GM21390 (cell line): ENCODE data around the gene NUDT13.

ENCODE experiments used
- ATAC-seq: cut with Tn5 transposase; IDR thresholded peaks from one replicate; pipeline ENCODE4 v1.9.1; 2021; ENCODE audit not compliant: unreplicated experiment

The NUDT13 gene

DNA sequence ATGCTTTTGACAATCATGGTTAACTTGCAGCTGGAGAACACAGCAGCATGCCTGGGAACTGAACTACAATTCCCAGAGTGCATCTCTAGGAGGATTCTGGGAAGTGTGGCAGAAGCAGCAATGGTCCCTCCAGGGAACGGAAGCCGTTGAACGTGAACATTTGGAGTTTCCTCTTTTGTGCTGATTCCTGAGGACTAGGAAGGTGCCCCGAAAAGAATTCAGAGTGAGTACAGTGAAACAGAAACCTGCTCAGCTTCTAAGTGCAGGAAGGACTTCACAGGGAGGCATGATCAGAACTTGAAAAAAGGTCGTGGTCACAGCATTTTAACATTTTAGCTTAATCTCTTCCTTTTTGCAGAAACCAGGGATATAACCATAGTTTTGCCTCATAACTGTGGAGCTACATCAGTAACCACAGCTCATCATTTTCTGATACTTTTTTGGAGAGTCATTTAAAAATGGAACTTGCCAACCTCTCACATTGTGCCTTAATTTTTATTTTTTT lies at the start of gene NUDT13:
TSS of gene NUDT13 (plus strand) at position 111 of the 505 bp plus-strand sequence. CDS start 3,911 bp downstream, outside the sequence.
- ATAC-seq: peak; percentile 70

GRCh38 chr10:73060738-73061635 lies 49.3 kb upstream of the NUDT13 start:
- ATAC-seq: no peak

DNA sequence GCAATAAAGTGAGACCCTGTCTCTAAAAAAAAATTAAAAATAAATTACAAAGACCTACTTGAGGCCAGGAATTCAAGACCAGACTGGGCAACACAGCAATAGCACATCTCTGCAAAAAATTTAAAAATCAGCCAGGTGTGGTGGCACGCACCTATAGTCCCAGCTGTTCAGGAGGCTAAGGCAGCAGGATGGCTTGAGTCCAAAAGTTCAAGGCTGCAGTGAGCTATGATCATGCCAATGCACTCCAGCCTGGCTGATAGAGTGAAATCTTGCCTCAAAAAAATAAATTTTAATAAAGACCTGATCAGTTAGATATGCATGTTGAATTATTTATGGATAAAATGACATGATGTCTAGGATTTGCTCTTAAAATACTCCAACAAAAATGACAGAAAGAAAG lies 48.5 kb upstream of the NUDT13 start:
- no peak for ATAC-seq

GRCh38 chr10:73065441-73065840 lies 44.8 kb upstream of the NUDT13 start:
- no peak for ATAC-seq

DNA sequence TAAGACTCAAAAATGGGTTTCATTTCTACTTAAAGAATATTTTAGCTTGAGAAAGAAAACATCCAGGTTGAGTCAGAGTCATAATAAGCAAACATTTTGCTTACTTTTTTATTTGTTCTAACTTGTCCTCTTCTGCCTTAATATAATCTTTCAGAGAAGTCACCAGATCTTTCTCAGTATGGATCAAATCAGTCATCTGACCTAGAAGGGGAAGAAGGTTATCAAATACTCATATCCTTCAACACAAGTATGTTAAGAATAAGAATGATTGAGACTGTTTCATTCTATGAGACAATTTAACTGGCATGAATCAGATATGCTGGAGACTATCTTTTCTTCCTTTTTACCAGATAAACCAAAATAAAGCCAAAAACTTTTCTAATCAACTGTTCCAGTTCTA lies 36.6 kb upstream of the NUDT13 start:
- ATAC-seq: no peak

DNA sequence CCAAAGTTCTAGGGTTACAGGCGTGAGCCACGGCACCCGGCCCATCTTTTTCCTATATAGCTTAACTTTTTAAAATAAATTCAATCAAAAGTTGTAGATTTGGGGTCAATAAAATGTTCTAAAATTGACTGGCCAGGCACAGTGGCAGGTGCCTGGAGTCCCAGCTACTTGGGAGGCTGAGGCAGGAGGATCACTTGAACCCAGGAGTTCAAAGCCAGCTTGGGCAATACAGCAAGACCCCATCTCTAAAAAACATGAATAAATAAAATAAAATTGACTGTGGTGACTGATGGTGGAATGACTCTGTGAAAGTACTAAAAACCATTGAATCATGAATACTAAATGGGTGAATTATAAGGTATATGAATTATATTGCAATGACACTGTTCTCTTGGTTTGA lies 34.4 kb upstream of the NUDT13 start:
- no peak for ATAC-seq

DNA sequence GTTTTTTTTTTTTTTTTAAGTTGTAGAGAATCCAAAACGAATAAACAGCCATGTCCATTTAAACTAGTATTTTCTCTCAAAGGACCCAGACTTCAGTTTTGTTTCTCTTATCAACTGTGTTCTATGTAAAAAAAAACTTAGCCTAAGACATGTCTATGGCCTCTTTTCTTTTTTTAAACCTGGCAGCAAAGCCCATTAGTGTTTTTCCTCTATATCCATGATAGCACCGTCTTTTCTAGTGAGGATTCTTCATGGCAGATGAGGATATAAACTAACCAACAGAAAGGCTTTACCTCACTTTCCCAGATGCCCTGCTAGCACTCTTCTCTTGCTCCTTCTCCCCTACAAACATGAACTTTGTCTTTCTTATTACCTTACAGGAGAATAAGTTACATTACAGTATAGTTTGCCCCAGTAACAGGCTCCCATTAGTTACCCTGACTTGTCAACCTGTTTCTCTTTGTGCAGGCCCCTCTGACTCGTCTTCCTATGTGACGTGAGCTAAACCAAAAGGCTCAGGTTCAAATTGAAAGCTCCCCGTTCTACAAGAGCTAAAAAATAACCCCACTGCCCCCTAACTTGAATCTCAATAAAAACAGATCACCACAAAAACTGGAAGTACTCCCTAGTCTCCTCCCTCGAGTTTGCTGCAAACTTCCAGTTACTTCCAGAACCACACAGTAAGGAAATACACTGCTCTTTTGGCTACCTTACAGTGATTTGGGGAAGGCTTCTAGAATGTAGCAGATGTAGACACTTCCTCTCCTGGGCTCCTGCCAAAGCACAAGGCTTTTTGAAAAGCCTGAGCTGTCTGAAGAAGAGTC lies 33.7 kb upstream of the NUDT13 start:
- ATAC-seq: no peak

DNA sequence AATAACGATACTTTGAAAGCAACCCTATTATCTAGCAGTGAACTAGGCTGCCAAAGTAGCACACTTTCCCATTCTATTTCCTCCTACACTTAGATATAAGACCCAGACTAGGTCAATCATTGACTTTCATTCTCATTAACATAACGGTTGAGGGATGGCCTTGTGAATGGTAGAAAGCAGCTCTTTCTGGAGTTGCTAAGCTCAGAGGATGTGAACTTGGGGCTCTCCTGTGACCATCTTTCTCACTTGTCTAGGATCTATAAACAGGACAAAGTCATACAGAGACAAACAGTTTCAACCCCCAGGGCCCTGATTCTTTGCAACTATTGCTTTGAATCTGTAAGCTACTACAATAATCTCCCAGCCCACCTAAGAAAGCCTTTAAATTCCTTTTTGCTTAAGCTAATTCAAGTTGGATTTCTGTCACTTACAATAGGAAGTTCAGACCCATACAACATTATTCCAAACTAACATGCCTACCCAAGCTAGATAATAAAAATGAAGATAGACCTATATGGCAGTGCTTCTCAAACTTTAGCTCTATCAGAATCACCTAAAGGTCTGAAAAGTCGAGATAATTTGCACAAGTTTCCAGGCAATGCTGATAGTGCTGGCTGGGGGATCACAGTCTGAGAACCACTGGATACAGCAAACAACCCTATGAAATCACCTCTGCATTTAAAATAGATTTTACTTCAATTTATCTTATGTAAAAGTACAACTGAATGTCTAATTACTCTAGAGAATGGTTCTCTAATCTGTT lies 30.3 kb upstream of the NUDT13 start:
- ATAC-seq: peak; percentile 73

GRCh38 chr10:73083221-73083620 lies 27.0 kb upstream of the NUDT13 start:
- ATAC-seq: no peak

GRCh38 chr10:73084209-73084608 lies 26.0 kb upstream of the NUDT13 start:
- ATAC-seq: no peak

GRCh38 chr10:73086816-73087215 lies 23.4 kb upstream of the NUDT13 start:
- ATAC-seq: no peak

GRCh38 chr10:73088304-73088703 lies 22.0 kb upstream of the NUDT13 start:
- no peak for ATAC-seq

GRCh38 chr10:73092830-73093229 lies 17.4 kb upstream of the NUDT13 start:
- ATAC-seq: no peak

GRCh38 chr10:73093922-73094850 lies 16.1 kb upstream of the NUDT13 start:
- no peak for ATAC-seq

- no peak for ATAC-seq
These were observed 15.2 kb upstream of the NUDT13 start for GRCh38 chr10:73094986-73095480.

- no peak for ATAC-seq
These were observed 14.7 kb upstream of the NUDT13 start for GRCh38 chr10:73095481-73096021.

GRCh38 chr10:73096041-73096448 lies 14.2 kb upstream of the NUDT13 start:
- peak; percentile 32 for ATAC-seq

GRCh38 chr10:73096449-73097304 lies 13.6 kb upstream of the NUDT13 start, which contains the start of gene P4HA1:
Gene P4HA1, minus strand, starts transcription at chr10:73096866. Its CDS starts 21,983 bp downstream, at chr10:73074883.
- ATAC-seq: peak; percentile 83
